ENCODE results near the gene FOXF1. TPM values are rescaled to one million over a fixed set of nuclear protein-coding genes. Genes with fewer than 3 reads are reported as not detected.

Gene FOXF1
- total RNA-seq, 1 experiment from 2014 or later: not detected

DNA sequence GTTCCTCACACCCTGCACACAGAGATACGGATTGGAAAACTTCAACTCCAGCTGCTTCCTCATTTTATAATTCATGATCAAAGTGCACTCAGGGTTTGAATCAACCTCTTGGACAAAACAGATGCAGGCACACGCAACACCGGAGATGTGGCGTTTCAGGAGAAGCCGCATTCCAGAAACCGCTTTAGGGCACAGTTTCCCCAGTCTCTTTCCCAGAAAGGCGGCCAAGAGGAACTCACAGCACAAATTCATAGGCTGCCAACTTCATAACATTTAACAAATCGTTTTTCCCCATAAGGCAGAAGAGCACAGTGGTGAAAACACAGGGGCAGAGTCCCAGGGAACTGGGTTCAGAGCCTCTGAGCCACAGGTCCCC is 36.3 kb downstream of the FOXF1 start:
- Mint-ChIP-seq H3K9me3 (peaks cover 3% of the 10 kb centered on the region; the same call in 1 of the 2 replicates), H3K4me3 (no peak overlapping the region), H3K36me3 (peaks cover 10% of the 10 kb centered on the region), H3K4me1 (no peaks in the 10 kb centered on the region), H3K27me3 (ENCODE audit: low read depth) (no peaks in the 10 kb centered on the region), H3K27ac (no peak overlapping the region)
- ChIA-PET POLR2A (no interaction called here), CTCF (no interaction called here)
- no peak for DNase-seq (ENCODE audit: low spot score)
- TF ChIP-seq ZNF232 (CRISPR knock-in tag; IDR thresholded peaks at IDR 0.05) (no peak), TP53 (CRISPR knock-in tag; IDR thresholded peaks at IDR 0.05) (no peak), ZBTB21 (CRISPR knock-in tag; IDR thresholded peaks at IDR 0.05; ENCODE audit: borderline replicate concordance) (no peak), TCF7 (CRISPR knock-in tag; IDR thresholded peaks at IDR 0.05; ENCODE audit: low read depth) (no peak), ZNF263 (CRISPR knock-in tag; IDR thresholded peaks at IDR 0.05; ENCODE audit: low read depth) (no peak), SP1 (CRISPR knock-in tag; conservative IDR thresholded peaks at IDR 0.05) (no peak), JAZF1 (CRISPR knock-in tag; IDR thresholded peaks at IDR 0.05) (no peak), SMAD4 (CRISPR knock-in tag; IDR thresholded peaks at IDR 0.05) (no peak), USF1 (CRISPR knock-in tag; IDR thresholded peaks at IDR 0.05) (no peak), ETV6 (CRISPR knock-in tag; IDR thresholded peaks at IDR 0.05) (no peak), NFATC4 (CRISPR knock-in tag; IDR thresholded peaks at IDR 0.05) (no peak), GTF2I (CRISPR knock-in tag; conservative IDR thresholded peaks at IDR 0.05) (no peak)
- TF ChIP-seq, protein P1, sequence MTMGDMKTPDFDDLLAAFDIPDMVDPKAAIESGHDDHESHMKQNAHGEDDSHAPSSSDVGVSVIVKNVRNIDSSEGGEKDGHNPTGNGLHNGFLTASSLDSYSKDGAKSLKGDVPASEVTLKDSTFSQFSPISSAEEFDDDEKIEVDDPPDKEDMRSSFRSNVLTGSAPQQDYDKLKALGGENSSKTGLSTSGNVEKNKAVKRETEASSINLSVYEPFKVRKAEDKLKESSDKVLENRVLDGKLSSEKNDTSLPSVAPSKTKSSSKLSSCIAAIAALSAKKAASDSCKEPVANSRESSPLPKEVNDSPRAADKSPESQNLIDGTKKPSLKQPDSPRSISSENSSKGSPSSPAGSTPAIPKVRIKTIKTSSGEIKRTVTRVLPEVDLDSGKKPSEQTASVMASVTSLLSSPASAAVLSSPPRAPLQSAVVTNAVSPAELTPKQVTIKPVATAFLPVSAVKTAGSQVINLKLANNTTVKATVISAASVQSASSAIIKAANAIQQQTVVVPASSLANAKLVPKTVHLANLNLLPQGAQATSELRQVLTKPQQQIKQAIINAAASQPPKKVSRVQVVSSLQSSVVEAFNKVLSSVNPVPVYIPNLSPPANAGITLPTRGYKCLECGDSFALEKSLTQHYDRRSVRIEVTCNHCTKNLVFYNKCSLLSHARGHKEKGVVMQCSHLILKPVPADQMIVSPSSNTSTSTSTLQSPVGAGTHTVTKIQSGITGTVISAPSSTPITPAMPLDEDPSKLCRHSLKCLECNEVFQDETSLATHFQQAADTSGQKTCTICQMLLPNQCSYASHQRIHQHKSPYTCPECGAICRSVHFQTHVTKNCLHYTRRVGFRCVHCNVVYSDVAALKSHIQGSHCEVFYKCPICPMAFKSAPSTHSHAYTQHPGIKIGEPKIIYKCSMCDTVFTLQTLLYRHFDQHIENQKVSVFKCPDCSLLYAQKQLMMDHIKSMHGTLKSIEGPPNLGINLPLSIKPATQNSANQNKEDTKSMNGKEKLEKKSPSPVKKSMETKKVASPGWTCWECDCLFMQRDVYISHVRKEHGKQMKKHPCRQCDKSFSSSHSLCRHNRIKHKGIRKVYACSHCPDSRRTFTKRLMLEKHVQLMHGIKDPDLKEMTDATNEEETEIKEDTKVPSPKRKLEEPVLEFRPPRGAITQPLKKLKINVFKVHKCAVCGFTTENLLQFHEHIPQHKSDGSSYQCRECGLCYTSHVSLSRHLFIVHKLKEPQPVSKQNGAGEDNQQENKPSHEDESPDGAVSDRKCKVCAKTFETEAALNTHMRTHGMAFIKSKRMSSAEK (CRISPR knock-in tag; IDR thresholded peaks at IDR 0.05; ENCODE audit: borderline replicate concordance): no peak
- TF ChIP-seq, protein P2, sequence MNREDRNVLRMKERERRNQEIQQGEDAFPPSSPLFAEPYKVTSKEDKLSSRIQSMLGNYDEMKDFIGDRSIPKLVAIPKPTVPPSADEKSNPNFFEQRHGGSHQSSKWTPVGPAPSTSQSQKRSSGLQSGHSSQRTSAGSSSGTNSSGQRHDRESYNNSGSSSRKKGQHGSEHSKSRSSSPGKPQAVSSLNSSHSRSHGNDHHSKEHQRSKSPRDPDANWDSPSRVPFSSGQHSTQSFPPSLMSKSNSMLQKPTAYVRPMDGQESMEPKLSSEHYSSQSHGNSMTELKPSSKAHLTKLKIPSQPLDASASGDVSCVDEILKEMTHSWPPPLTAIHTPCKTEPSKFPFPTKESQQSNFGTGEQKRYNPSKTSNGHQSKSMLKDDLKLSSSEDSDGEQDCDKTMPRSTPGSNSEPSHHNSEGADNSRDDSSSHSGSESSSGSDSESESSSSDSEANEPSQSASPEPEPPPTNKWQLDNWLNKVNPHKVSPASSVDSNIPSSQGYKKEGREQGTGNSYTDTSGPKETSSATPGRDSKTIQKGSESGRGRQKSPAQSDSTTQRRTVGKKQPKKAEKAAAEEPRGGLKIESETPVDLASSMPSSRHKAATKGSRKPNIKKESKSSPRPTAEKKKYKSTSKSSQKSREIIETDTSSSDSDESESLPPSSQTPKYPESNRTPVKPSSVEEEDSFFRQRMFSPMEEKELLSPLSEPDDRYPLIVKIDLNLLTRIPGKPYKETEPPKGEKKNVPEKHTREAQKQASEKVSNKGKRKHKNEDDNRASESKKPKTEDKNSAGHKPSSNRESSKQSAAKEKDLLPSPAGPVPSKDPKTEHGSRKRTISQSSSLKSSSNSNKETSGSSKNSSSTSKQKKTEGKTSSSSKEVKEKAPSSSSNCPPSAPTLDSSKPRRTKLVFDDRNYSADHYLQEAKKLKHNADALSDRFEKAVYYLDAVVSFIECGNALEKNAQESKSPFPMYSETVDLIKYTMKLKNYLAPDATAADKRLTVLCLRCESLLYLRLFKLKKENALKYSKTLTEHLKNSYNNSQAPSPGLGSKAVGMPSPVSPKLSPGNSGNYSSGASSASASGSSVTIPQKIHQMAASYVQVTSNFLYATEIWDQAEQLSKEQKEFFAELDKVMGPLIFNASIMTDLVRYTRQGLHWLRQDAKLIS (CRISPR knock-in tag; IDR thresholded peaks at IDR 0.05; ENCODE audit: borderline replicate concordance): no peak
- TF ChIP-seq, protein P3, sequence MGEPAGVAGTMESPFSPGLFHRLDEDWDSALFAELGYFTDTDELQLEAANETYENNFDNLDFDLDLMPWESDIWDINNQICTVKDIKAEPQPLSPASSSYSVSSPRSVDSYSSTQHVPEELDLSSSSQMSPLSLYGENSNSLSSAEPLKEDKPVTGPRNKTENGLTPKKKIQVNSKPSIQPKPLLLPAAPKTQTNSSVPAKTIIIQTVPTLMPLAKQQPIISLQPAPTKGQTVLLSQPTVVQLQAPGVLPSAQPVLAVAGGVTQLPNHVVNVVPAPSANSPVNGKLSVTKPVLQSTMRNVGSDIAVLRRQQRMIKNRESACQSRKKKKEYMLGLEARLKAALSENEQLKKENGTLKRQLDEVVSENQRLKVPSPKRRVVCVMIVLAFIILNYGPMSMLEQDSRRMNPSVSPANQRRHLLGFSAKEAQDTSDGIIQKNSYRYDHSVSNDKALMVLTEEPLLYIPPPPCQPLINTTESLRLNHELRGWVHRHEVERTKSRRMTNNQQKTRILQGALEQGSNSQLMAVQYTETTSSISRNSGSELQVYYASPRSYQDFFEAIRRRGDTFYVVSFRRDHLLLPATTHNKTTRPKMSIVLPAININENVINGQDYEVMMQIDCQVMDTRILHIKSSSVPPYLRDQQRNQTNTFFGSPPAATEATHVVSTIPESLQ (CRISPR knock-in tag; IDR thresholded peaks at IDR 0.05): no peak
- ATAC-seq: no peak

GRCh38 chr16:86547286-86547685 is 37.0 kb downstream of the FOXF1 start:
- H3K4me1 Mint-ChIP-seq: no peaks in the 10 kb centered on the region
- H3K27me3 Mint-ChIP-seq (ENCODE audit: low read depth): no peaks in the 10 kb centered on the region
- ATAC-seq (no peak), DNase-seq (ENCODE audit: low spot score) (no peak)
- peaks cover 10% of the 10 kb centered on the region for H3K36me3 Mint-ChIP-seq
- H3K4me3 Mint-ChIP-seq: no peak overlapping the region
- POLR2A ChIA-PET: no interaction called here
- H3K9me3 Mint-ChIP-seq: peaks cover 3% of the 10 kb centered on the region; the same call in 1 of the 2 replicates
- CTCF ChIA-PET: no interaction called here
- H3K27ac Mint-ChIP-seq: no peak overlapping the region
- TF ChIP-seq ATF1 (CRISPR knock-in tag; IDR thresholded peaks at IDR 0.05) (no peak), STAT6 (CRISPR knock-in tag; conservative IDR thresholded peaks at IDR 0.05; ENCODE audit: low read depth) (no peak), HMGA2 (CRISPR knock-in tag; IDR thresholded peaks at IDR 0.05) (no peak), ZNF416 (CRISPR knock-in tag; IDR thresholded peaks at IDR 0.05) (no peak), ZNF317 (CRISPR knock-in tag; IDR thresholded peaks at IDR 0.05; ENCODE audit: borderline replicate concordance, low read depth) (no peak), TCF7 (CRISPR knock-in tag; IDR thresholded peaks at IDR 0.05; ENCODE audit: low read depth) (no peak), FOXJ3 (CRISPR knock-in tag; IDR thresholded peaks at IDR 0.05; ENCODE audit: borderline replicate concordance) (no peak), TEAD1 (CRISPR knock-in tag; IDR thresholded peaks at IDR 0.05) (no peak)

All from WTC11 (cell line).